CD14-positive monocyte (primary cell): ENCODE results near the gene IGFBP6. TPM values are rescaled to one million over a fixed set of nuclear protein-coding genes. Genes with fewer than 3 reads are reported as not detected.
A peak's percentile ranks its signal among the peaks of the same experiment; 100 is the strongest.

Source experiments
- DNase-seq, 3 donors: peaks; one replicate each; pipeline ENCODE4 v3.0.0-alpha.2; 2011 to 2022
- H2AFZ ChIP-seq: 2 replicates; pipeline ENCODE4 v1.6.0; 2012; ENCODE audit warnings: mild to moderate bottlenecking, low read depth, low read length, inconsistent platforms; ENCODE audit not compliant: insufficient read depth, poor library complexity, severe bottlenecking
- H3K27ac ChIP-seq, 2 donors: 1 replicate in 1 of 2; 2 replicates in 1 of 2; pipeline ENCODE4 v1.5.1; 2012 to 2013; ENCODE audit warnings: low read length in 2 of 2, control low read depth in 1 of 2, inconsistent platforms in 1 of 2, low read depth in 1 of 2, mild to moderate bottlenecking in 1 of 2
- H3K27me3 ChIP-seq, 2 donors: one replicate each; pipeline versions ENCODE4 v1.6.0 to v1.6.1; 2011 to 2013; ENCODE audit warnings: low read length in 2 of 2; ENCODE audit not compliant: control insufficient read depth in 2 of 2, insufficient read depth in 2 of 2
- H3K36me3 ChIP-seq, 2 donors: replicated peaks in 1 of 2; 1 replicate in 1 of 2; 2 replicates in 1 of 2; pipeline versions ENCODE4 v1.5.1 to v1.6.1; 2012 to 2013; ENCODE audit warnings: low read length in 2 of 2, control low read depth in 1 of 2, inconsistent platforms in 1 of 2, mild to moderate bottlenecking in 1 of 2; ENCODE audit not compliant: insufficient read depth in 2 of 2, control insufficient read depth in 1 of 2
- H3K4me1 ChIP-seq, 2 donors: 1 replicate in 1 of 2; 2 replicates in 1 of 2; pipeline versions ENCODE4 v1.5.1 to v1.6.1; 2012 to 2013; ENCODE audit warnings: low read length in 2 of 2, control low read depth in 1 of 2, inconsistent platforms in 1 of 2, mild to moderate bottlenecking in 1 of 2, moderate library complexity in 1 of 2; ENCODE audit not compliant: insufficient read depth in 2 of 2, control insufficient read depth in 1 of 2
- H3K4me2 ChIP-seq: replicated peaks from 2 replicates; pipeline ENCODE3; 2012; ENCODE audit warnings: low read length, moderate library complexity, mild to moderate bottlenecking; ENCODE audit not compliant: poor library complexity, severe bottlenecking; ENCODE audit errors: extremely low read depth
- H3K4me3 ChIP-seq, 3 experiments: fragments of 200-600 bp in 1 of 3; sonication (generic) in 1 of 3; replicated peaks in 1 of 3; 1 replicate in 2 of 3; 2 replicates in 1 of 3; pipeline ENCODE4 v1.5.1; 2011 to 2013; ENCODE audit warnings: low read length in 3 of 3, mild to moderate bottlenecking in 3 of 3, control low read depth in 2 of 3, low read depth in 2 of 3, inconsistent platforms in 1 of 3, moderate library complexity in 1 of 3
- H3K79me2 ChIP-seq: 2 replicates; pipeline ENCODE4 v1.6.0; 2012; ENCODE audit warnings: mild to moderate bottlenecking, control low read depth, inconsistent platforms, low read length, moderate library complexity; ENCODE audit not compliant: insufficient read depth
- H3K9ac ChIP-seq: 2 replicates; pipeline ENCODE4 v1.6.0; 2017; ENCODE audit warnings: low read length, mild to moderate bottlenecking; ENCODE audit not compliant: insufficient read depth, poor library complexity, severe bottlenecking
- H3K9me3 ChIP-seq, 2 donors: replicated peaks in 1 of 2; 1 replicate in 1 of 2; 2 replicates in 1 of 2; pipeline versions ENCODE4 v1.5.1 to v1.6.1; 2012 to 2013; ENCODE audit warnings: low read length in 2 of 2, control low read depth in 1 of 2; ENCODE audit not compliant: control insufficient read depth in 1 of 2, insufficient read depth in 1 of 2
- H4K20me1 ChIP-seq: 2 replicates; pipeline ENCODE4 v1.6.0; 2012; ENCODE audit warnings: mild to moderate bottlenecking, low read length, control low read depth, moderate library complexity; ENCODE audit not compliant: insufficient read depth
- H3K27ac Mint-ChIP-seq, 7 donors: one replicate each; pipeline ENCODE4 v1.8.0; 2020; ENCODE audit warnings: mild to moderate bottlenecking in 7 of 7, mixed read lengths in 7 of 7, moderate library complexity in 6 of 7, inconsistent platforms in 2 of 7
- H3K27me3 Mint-ChIP-seq, 3 donors: one replicate each; pipeline ENCODE4 v1.8.0; 2021 to 2022; ENCODE audit warnings: low read depth in 3 of 3, mild to moderate bottlenecking in 3 of 3, mixed read lengths in 3 of 3, moderate library complexity in 3 of 3, inconsistent platforms in 1 of 3
- H3K36me3 Mint-ChIP-seq, 2 donors: one replicate each; pipeline ENCODE4 v1.8.0; 2020; ENCODE audit warnings: mixed read lengths in 2 of 2, inconsistent platforms in 1 of 2, mild to moderate bottlenecking in 1 of 2
- H3K4me1 Mint-ChIP-seq: one replicate; pipeline ENCODE4 v1.8.0; 2020; ENCODE audit warnings: mild to moderate bottlenecking, mixed read lengths
- H3K4me3 Mint-ChIP-seq, 2 donors: one replicate each; pipeline ENCODE4 v1.8.0; 2020; ENCODE audit warnings: mild to moderate bottlenecking in 2 of 2, mixed read lengths in 2 of 2, moderate library complexity in 1 of 2
- H3K9me3 Mint-ChIP-seq, 7 donors: one replicate each; pipeline ENCODE4 v1.8.0; 2020 to 2022; ENCODE audit warnings: mixed read lengths in 7 of 7, mild to moderate bottlenecking in 6 of 7, moderate library complexity in 6 of 7, inconsistent platforms in 2 of 7
- WGBS: methylation state at CpG from one replicate; pipeline ENCODE4 v1.1.5; 2013; ENCODE audit warnings: missing lambda C conversion rate; ENCODE audit not compliant: insufficient coverage; 5-methylcytosine and 5-hydroxymethylcytosine counted together
- intact Hi-C, 2 donors: fragments of 100-400 bp; cut with micrococcal nuclease; formaldehyde crosslinking; loops; one replicate each; pipeline versions ENCODE4 v1.15.0 to v1.15.1; 2023
- polyA plus RNA-seq, 3 donors: library from polyadenylated mRNA; depleted of rRNA in 1 of 3; unstranded in 2 of 3; stranded (reverse) in 1 of 3; fragments of 300-500 nt in 2 of 3; fragments of >200 nt in 1 of 3; fragmentation: Illumina TruSeq in 2 of 3; gene quantifications; 1 replicate in 2 of 3; 2 replicates in 1 of 3; pipeline ENCODE4 v1.2.3, GENCODE V29; 2012 to 2021
- TF ChIP-seq, protein P1 (sequence below): fragments of 200-600 bp; IDR thresholded peaks from one replicate; pipeline ENCODE4 v1.8.0; 2022; ENCODE audit warnings: antibody characterized with exemption, mild to moderate bottlenecking

IGFBP6 gene
- polyA plus RNA-seq, 3 donors = 0.20 TPM; not detected in 2

- no peak overlapping the region for H3K4me2 ChIP-seq
- peaks cover 28% of the 10 kb centered on the region for H3K79me2 ChIP-seq
- Mint-ChIP-seq H3K4me3 (no peak overlapping the region), H3K4me1 (peaks cover 50% of the 10 kb centered on the region), H3K27me3 (peaks cover 0 to 4% (median 2%) of the 10 kb centered on the region in 3 donors), H3K36me3 (peaks cover 47 to 51% of the 10 kb centered on the region in 2 donors), H3K27ac (no peak overlapping the region), H3K9me3 (no peaks in the 10 kb centered on the region)
- H2AFZ ChIP-seq = no peak overlapping the region
- no peak overlapping the region for H3K27ac ChIP-seq
- no peak overlapping the region for H3K4me3 ChIP-seq
- peaks cover 39 to 54% of the 10 kb centered on the region in 2 donors for H3K4me1 ChIP-seq
- TF ChIP-seq, protein P1, sequence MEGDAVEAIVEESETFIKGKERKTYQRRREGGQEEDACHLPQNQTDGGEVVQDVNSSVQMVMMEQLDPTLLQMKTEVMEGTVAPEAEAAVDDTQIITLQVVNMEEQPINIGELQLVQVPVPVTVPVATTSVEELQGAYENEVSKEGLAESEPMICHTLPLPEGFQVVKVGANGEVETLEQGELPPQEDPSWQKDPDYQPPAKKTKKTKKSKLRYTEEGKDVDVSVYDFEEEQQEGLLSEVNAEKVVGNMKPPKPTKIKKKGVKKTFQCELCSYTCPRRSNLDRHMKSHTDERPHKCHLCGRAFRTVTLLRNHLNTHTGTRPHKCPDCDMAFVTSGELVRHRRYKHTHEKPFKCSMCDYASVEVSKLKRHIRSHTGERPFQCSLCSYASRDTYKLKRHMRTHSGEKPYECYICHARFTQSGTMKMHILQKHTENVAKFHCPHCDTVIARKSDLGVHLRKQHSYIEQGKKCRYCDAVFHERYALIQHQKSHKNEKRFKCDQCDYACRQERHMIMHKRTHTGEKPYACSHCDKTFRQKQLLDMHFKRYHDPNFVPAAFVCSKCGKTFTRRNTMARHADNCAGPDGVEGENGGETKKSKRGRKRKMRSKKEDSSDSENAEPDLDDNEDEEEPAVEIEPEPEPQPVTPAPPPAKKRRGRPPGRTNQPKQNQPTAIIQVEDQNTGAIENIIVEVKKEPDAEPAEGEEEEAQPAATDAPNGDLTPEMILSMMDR = no peak
- DNase-seq = no peak
- intact Hi-C loops = no loop called here
- peaks cover 5% of the 10 kb centered on the region for H4K20me1 ChIP-seq
- H3K9me3 ChIP-seq = no peaks in the 10 kb centered on the region
- H3K36me3 ChIP-seq = peaks cover 35 to 45% of the 10 kb centered on the region in 2 donors
- WGBS = 80% methylated on average over 1 of the region's 8 CpGs
- no peak overlapping the region for H3K9ac ChIP-seq
- no peaks in the 10 kb centered on the region for H3K27me3 ChIP-seq
These were observed 20.4 kb upstream of the IGFBP6 start for GRCh38 chr12:53077030-53077429.

GRCh38 chr12:53078425-53079225 is 18.8 kb upstream of the IGFBP6 start:
- Histone ChIP-seq H2AFZ (peak overlapping the region; percentile 99), H3K9ac (peak overlapping the region; percentile 72), H3K27me3 (no peaks in the 10 kb centered on the region), H3K79me2 (peaks cover 28% of the 10 kb centered on the region), H3K36me3 (peaks cover 35 to 40% of the 10 kb centered on the region in 2 donors), H3K4me3 (peak overlapping the region; percentile 54 to 87 (median 68)), H3K9me3 (no peaks in the 10 kb centered on the region), H4K20me1 (no peaks in the 10 kb centered on the region), H3K27ac (peak overlapping the region; percentile 49 to 76), H3K4me1 (peaks cover 23 to 38% of the 10 kb centered on the region in 2 donors), H3K4me2 (peak overlapping the region; percentile 97)
- DNase-seq = no peak
- peaks cover 0 to 4% (median 4%) of the 10 kb centered on the region in 3 donors for H3K27me3 Mint-ChIP-seq
- peak overlapping the region; percentile 80 to 90 for H3K4me3 Mint-ChIP-seq
- H3K4me1 Mint-ChIP-seq = peaks cover 35% of the 10 kb centered on the region
- TF ChIP-seq, protein P1 = no peak
- H3K9me3 Mint-ChIP-seq = no peaks in the 10 kb centered on the region
- under 1% methylated on average over 18 of the region's 25 CpGs for WGBS
- H3K36me3 Mint-ChIP-seq = peaks cover 40% of the 10 kb centered on the region in 2 donors
- peak overlapping the region; percentile 50 to 88 (median 79) for H3K27ac Mint-ChIP-seq
- intact Hi-C loops = loop anchor here in 1 of 2 donors (2.0 kb wide), 1 partner anchor 20 kb away; no protein-coding TSS in a partner anchor
